ENCODE results near the gene ZNF593OS. TPM values are rescaled to one million over a fixed set of nuclear protein-coding genes. Genes with fewer than 3 reads are reported as not detected.

Gene ZNF593OS
- total RNA-seq, 2 experiments from 2014 or later, result not detected

DNA sequence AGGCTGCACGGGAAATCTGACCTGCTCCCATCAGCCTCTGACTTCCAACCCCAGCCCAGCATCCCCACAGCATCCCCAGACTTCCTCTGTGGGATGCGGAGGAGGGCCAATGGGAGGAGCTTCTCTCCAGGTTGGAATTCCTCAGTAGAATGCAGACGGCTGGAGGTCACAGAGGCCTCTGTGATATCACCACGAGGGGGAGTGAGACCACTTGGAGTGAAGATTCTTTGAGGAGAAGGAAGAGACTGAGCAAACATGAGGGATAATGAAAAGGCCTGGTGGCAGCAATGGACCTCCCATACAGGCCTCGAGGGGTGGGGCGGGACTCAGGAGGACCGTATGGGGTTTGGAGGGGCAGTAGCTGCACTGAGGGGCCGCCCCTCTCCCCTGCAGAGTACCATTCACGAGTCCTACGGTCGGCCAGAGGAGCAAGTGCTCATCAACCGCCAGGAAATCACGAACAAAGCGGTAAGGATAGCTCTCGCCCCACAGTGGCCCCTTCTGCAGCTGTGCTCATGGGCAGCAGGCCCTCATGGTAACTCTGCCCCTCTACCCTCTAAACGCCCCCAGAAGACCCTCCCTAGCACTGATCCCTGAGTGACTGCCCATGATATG is 18.8 kb upstream of the ZNF593OS start, which contains the start of gene CATSPER4:
Gene CATSPER4, plus strand, starts transcription at position 230 of the 615 bp plus-strand sequence. Its CDS starts 26 bp downstream, at position 256.
- no peaks in the 10 kb centered on the region for H3K9me3 Mint-ChIP-seq
- H3K27me3 Mint-ChIP-seq, result no peaks in the 10 kb centered on the region
- H3K4me3 Mint-ChIP-seq, result no peak within 1 kb of the TSS
- peaks cover 12% of the 10 kb centered on the region for H3K4me1 Mint-ChIP-seq
- no peaks in the 10 kb centered on the region for H3K36me3 Mint-ChIP-seq
- peak within 1 kb of the TSS; percentile 2 for H3K27ac Mint-ChIP-seq
- no peak for DNase-seq

DNA sequence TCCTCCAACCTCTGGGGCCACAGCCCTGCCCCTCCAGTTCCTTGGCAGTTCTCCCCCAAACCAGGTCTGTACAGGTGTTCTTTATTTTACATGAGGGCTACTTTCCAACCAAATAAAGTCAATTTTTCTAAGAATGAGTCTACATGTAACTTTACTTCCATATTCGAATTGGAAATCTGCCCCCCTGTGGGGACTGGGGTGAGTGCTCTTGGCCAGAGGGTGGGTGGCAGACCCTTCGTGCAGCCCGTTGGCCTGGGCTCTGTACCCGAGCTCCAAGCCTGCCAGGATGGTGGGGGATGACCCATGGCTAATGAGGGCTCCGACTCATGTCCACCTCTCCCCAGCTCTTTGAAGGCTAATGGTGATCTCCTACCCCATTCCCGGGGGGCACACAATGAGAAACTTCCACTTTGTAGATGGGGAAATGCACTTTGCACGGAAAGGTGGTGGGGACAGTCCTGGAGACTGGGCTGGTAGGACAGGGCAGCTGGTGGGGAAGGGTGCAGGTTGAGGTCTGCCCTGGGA is 18.2 kb upstream of the ZNF593OS start:
- no peak for DNase-seq
- Mint-ChIP-seq H3K4me1 (peaks cover 12% of the 10 kb centered on the region), H3K36me3 (no peaks in the 10 kb centered on the region), H3K9me3 (no peaks in the 10 kb centered on the region), H3K27ac (no peak overlapping the region), H3K27me3 (no peaks in the 10 kb centered on the region), H3K4me3 (no peak overlapping the region)

DNA sequence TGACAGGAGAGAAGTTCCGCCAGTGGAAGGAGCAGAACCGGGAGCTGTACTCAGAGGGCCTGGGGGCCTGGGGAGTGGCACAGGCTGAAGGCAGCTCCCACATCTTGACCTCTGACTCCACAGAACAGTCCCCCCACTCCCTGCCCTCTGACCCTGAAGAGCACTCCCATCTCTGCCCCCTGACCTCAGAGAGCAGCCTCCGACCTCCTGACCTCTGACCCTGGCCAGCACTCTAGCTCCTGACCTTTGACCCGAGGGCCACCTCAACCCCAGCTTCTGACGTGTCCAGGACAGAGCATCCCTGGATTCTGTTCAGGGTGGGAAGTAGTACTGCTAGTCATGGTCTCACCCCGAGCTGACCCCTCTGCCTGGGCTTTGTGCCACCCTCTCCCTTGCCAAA is 17.7 kb upstream of the ZNF593OS start:
- Mint-ChIP-seq H3K27ac (no peak overlapping the region), H3K4me1 (peaks cover 12% of the 10 kb centered on the region), H3K4me3 (no peak overlapping the region), H3K36me3 (no peaks in the 10 kb centered on the region), H3K9me3 (no peaks in the 10 kb centered on the region), H3K27me3 (no peaks in the 10 kb centered on the region)
- no peak for DNase-seq

DNA sequence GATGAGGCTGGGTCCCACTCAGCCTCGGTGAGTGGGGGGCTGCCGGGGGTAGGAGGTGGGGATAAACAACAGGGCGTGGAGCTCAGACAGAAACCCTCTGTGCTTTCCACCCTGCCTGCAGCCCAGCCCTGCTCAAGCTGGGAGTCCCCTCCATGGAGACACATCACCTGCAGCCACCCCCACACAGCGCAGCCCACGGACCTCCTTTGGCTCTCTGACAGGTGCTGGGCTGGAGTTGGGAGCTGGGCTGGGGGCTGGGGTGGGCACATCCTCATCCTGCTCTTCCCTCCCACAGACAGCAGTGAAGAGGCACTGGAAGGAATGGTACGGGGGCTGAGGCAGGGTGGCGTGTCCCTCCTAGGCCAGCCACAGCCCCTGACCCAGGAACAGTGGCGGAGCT is 16.8 kb upstream of the ZNF593OS start:
- Mint-ChIP-seq H3K36me3 (no peaks in the 10 kb centered on the region), H3K4me1 (peaks cover 12% of the 10 kb centered on the region), H3K27ac (no peak overlapping the region), H3K4me3 (no peak overlapping the region), H3K9me3 (no peaks in the 10 kb centered on the region), H3K27me3 (no peaks in the 10 kb centered on the region)
- DNase-seq, result no peak

DNA sequence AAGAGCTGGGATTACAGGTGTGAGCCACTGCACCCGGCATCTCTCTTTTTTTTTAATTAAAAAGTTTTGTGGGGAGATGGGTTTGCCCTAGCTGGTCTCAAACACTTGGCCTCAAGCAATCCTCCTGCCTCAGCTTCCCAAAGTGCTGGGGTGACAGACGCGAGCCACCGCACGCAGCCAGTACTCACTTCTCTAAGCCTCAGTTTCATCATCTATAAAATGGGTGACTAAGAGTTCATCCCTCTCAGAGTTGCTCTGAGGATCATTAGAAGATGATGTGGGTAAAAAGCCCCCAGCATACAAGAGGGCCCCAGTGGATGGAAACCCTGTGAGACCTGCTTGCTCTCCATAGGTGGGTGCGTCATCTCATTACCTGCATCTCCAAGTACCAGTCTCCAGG is 16.2 kb upstream of the ZNF593OS start:
- peaks cover 12% of the 10 kb centered on the region for H3K4me1 Mint-ChIP-seq
- H3K9me3 Mint-ChIP-seq, result no peaks in the 10 kb centered on the region
- no peaks in the 10 kb centered on the region for H3K36me3 Mint-ChIP-seq
- no peaks in the 10 kb centered on the region for H3K27me3 Mint-ChIP-seq
- H3K27ac Mint-ChIP-seq, result no peak overlapping the region
- no peak overlapping the region for H3K4me3 Mint-ChIP-seq
- DNase-seq, result no peak

DNA sequence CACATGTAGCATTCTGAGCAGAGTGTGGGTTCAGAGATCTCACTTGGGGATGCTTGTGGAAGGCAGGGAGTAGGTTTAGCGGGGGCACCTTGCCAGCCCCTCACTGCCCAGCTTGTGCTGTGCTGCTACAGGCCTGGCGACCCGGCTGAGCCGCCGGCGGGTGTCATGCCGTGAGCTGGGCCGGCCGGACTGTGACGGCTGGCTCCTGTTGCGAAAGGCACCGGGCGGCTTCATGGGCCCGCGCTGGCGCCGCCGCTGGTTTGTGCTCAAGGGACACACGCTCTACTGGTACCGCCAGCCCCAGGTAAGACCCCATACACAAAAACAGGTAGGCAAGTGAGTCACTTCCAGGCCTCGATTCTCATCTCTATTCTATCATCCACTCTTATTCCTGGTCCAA is 13.3 kb upstream of the ZNF593OS start:
- H3K27ac Mint-ChIP-seq, result no peak overlapping the region
- no peak for DNase-seq
- H3K4me1 Mint-ChIP-seq, result no peaks in the 10 kb centered on the region
- H3K4me3 Mint-ChIP-seq, result no peak overlapping the region
- H3K36me3 Mint-ChIP-seq, result no peaks in the 10 kb centered on the region
- H3K27me3 Mint-ChIP-seq, result no peaks in the 10 kb centered on the region
- no peaks in the 10 kb centered on the region for H3K9me3 Mint-ChIP-seq

DNA sequence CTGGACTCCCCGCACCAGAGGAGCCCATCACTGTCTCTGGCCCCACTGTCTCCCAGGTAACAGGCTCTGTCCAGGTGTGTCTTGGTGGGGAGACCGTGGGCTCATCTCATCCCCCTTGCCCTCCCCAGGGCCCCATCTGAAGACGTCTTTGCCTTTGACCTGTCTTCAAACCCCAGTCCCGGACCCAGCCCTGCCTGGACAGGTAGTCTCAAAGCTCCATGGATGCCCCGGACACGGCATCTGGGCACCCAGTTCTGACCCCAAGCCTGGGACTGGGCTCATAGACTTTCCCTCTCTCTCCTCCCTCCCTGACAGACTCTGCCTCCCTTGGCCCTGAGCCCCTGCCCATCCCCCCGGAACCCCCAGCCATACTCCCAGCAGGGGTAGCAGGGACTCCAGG is 12.5 kb upstream of the ZNF593OS start:
- Mint-ChIP-seq H3K27me3 (no peaks in the 10 kb centered on the region), H3K36me3 (no peaks in the 10 kb centered on the region), H3K4me1 (no peaks in the 10 kb centered on the region), H3K4me3 (no peak overlapping the region), H3K9me3 (no peaks in the 10 kb centered on the region), H3K27ac (no peak overlapping the region)
- no peak for DNase-seq

DNA sequence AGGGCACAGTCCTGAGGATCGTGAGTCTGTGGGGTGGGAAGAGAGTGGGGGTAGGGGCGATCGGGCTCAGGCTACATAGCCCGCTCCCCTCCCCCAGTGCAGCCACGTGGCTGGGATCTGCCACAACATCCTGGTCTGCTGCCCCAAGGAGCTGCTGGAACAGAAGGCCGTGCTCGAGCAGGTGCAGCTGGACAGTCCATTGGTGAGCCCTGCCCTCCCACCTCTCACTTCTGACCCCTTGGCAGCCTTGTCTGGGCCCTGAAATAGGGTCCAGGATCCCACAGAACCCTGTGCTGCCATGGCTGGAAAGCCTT is 10.7 kb upstream of the ZNF593OS start:
- Mint-ChIP-seq H3K36me3 (no peaks in the 10 kb centered on the region), H3K4me1 (no peaks in the 10 kb centered on the region), H3K27ac (no peak overlapping the region), H3K27me3 (no peaks in the 10 kb centered on the region), H3K9me3 (no peaks in the 10 kb centered on the region), H3K4me3 (no peak overlapping the region)
- DNase-seq, result no peak

DNA sequence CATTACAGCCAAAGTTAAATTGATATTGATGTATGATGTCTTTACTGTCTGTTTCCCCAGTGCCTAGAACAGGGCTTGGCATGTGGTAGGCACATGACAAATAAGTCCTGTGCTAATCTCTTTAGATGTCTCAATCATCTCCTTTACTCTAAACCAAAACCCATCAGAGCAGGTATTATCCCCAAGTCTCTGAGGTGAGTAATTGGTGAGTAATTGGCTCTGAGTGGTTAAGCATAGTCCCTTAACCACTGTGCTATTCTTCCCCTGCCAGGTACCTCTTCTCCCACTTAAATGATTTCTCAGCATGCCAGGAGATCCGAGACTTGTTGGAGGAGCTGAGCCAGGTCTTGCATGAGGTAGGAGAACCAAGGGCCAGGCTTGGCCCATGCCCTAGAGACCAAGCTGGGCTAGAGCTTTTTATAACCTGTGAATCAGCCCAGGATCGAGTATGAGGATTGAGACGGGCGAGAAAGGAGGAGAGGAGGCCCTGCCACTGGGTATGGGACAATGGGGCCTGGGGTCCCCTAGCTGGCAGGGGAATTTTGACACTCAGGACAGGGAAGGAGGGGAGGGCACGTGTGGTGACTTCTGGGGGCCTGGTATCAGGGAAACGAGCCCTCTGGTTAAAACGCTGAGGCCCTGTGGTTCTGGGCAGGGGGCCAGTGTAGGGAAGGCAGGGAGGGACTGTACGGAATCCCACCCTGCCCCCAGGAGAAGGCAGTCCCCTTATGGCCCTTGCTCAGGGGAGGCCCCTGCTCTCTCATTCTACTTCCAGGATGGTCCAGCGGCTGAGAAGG is 10.2 kb upstream of the ZNF593OS start:
- Mint-ChIP-seq H3K36me3 (no peaks in the 10 kb centered on the region), H3K4me1 (no peaks in the 10 kb centered on the region), H3K4me3 (no peak overlapping the region)

DNA sequence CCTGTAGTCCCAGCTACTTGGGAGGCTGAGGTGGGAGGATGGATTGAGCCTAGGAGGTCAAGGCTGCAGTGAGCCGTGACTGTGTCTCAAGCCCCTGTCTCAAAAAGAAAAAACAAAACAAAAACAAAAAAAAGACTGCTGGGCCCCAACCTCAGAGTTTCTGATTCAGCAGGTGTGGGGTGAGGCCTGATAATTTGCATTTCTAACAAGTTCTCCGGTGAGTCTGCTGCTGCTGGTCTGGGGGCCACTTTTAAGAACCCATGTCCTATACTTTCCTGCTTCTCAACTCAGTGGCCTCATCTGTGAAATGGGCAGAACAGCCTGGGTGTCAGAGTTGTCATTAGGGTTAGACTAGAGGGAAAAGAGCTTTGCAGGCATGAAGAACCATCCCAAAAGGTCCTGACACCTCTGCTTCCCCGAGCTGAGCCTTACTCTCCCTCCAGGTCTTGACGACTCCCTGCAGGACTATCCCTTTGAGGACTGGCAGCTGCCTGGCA is 8.4 kb upstream of the ZNF593OS start:
- H3K27me3 Mint-ChIP-seq, result no peaks in the 10 kb centered on the region
- no peaks in the 10 kb centered on the region for H3K4me1 Mint-ChIP-seq
- no peaks in the 10 kb centered on the region for H3K9me3 Mint-ChIP-seq
- H3K36me3 Mint-ChIP-seq, result no peaks in the 10 kb centered on the region
- H3K27ac Mint-ChIP-seq, result no peak overlapping the region
- H3K4me3 Mint-ChIP-seq, result no peak overlapping the region
- DNase-seq, result no peak

More for the DNA sequence above, 10.2 kb upstream of the ZNF593OS start:
- Mint-ChIP-seq H3K9me3 (no peaks in the 10 kb centered on the region), H3K27ac (no peak overlapping the region), H3K27me3 (no peaks in the 10 kb centered on the region)
- no peak for DNase-seq

DNA sequence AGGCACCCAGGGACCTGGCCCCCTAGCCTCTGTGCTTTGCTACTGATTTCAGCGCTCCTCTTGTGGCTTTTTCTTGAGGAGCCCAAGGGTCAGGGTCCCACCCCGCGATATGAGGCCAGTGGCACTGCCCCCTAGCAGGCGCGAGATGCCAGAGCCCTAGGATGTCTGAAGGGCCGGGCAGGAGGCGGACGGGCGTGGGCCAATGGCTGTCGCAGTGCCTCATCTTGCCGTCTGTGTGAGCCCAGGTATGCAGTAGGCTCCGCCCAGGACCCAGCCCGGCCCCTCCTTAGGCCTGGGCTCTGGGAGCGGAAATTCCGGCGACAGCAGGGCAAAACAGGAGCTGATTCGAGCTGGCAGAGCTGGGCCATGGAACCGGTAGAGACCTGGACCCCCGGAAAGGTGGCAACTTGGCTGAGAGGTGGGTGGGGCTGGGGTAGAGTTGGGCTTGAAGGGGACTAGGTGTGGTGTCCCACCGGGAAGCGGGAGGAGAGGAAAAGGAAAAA is 5.6 kb upstream of the ZNF593OS start, which contains the start of gene CNKSR1:
Gene CNKSR1, plus strand, starts transcription at position 310 of the 503 bp plus-strand sequence. Its CDS starts 57 bp downstream, at position 367.
- no peaks in the 10 kb centered on the region for H3K27me3 Mint-ChIP-seq
- DNase-seq, result no peak
- H3K27ac Mint-ChIP-seq, result no peak within 1 kb of the TSS
- peaks cover 3% of the 10 kb centered on the region for H3K36me3 Mint-ChIP-seq
- no peaks in the 10 kb centered on the region for H3K9me3 Mint-ChIP-seq
- H3K4me1 Mint-ChIP-seq, result peaks cover 1% of the 10 kb centered on the region
- H3K4me3 Mint-ChIP-seq, result peak within 1 kb of the TSS; percentile 68

DNA sequence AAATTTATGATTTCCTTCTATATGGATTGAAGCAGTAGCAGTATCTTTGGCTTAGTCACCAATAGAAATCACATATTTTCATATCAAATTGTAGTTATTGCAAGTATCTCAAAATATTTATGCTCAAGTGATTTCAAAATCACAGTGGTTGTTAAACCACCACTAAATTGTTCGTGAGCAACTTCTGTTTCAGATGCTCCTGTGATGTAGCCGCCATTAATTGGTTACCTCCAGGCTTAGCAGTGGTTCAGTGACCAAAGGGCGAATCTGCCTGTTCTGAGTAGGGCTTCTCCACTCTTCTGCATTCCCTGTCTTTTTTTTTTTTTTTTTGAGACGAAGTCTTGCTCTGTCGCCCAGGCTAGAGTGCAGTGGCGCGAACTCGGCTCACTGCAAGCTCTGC is 3.7 kb upstream of the ZNF593OS start:
- Mint-ChIP-seq H3K9me3 (no peaks in the 10 kb centered on the region), H3K27ac (no peak overlapping the region), H3K4me1 (peaks cover 13% of the 10 kb centered on the region), H3K36me3 (peaks cover 18% of the 10 kb centered on the region), H3K4me3 (no peak overlapping the region), H3K27me3 (no peaks in the 10 kb centered on the region)
- DNase-seq, result no peak

DNA sequence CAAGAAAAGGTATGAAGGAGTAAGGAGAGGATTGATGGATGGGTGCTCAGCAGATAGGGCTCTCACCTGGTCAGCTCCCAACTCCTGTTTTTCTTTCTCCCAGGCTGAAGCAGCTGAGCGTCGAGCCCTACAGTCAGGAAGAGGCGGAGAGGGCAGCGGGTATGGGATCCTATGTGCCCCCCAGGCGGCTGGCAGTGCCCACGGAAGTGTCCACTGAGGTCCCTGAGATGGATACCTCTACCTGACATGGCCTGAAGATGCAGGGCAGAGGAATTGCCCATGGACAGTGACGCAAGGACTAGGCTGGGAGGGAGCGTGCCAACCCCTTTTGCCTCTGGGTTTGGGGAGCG is 1.2 kb downstream of the ZNF593OS start:
- Mint-ChIP-seq H3K36me3 (peaks cover 20% of the 10 kb centered on the region), H3K27me3 (no peaks in the 10 kb centered on the region), H3K4me3 (peak overlapping the region; percentile 93), H3K4me1 (peaks cover 19% of the 10 kb centered on the region), H3K27ac (peak overlapping the region; percentile 92), H3K9me3 (no peaks in the 10 kb centered on the region)
- no peak for DNase-seq

DNA sequence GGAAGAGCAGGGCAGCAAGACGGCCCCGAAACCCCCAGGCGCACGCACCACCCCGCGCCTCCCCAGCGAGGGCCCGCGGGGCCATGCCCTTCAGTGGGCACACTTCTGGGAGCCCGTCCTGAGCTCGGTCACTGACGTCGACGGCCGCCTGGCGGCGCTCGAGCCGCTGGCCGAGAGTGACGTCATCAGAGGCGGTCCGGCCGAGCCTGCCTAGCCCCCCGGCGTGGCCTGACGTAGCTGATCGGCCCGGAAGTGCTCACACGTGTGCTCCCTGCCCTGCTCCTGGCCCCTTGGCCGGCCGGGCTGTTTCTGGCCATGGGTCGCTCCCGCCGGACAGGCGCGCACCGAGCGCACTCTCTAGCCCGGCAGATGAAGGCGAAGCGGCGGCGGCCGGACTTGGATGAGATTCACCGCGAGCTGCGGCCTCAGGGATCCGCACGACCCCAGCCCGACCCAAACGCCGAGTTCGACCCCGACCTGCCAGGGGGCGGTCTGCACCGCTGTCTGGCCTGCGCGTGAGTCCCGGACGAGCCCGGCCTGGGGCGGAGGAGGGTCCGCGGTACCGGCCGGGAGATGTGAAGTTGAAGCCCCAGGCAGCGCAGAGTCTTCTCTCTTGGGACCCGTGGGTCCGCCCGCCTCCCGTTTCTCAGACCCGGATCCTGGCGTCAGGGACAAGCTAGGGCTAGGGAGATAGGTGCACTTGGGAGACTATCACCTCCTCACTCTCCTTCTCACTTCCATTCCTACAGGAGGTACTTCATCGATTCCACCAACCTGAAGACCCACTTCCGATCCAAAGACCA is 1.8 kb downstream of the ZNF593OS start, which contains the start of gene ZNF593:
Gene ZNF593, plus strand, starts transcription at position 240 of the 803 bp plus-strand sequence. Its CDS starts 76 bp downstream, at position 316.
- H3K9me3 Mint-ChIP-seq, result no peaks in the 10 kb centered on the region
- peak within 1 kb of the TSS; percentile 92 for H3K27ac Mint-ChIP-seq
- DNase-seq, result peak; percentile 93
- peak within 1 kb of the TSS; percentile 93 for H3K4me3 Mint-ChIP-seq
- peaks cover 23% of the 10 kb centered on the region for H3K4me1 Mint-ChIP-seq
- peaks cover 20% of the 10 kb centered on the region for H3K36me3 Mint-ChIP-seq
- H3K27me3 Mint-ChIP-seq, result peaks cover 4% of the 10 kb centered on the region

DNA sequence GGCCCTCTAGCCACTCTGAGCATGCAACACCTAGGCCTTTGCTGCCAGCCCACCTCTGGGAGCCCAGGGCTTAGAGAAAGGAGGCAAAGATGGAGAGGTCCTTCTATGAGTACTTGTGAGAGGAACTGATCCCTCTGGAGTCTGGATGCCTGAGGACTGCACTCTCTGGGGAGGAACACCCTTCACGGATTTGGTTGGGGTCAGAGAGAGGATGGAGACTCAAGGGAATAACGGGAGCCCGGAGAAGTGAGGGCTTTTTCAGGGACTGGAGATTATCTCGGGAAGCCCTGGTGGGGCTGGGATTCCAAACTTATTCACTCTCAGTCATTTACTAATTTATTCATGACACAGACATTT is 2.5 kb downstream of the ZNF593OS start:
- peak overlapping the region; percentile 52 for H3K4me3 Mint-ChIP-seq

More for the DNA sequence above, 2.5 kb downstream of the ZNF593OS start:
- no peak for DNase-seq
- no peak overlapping the region for H3K27ac Mint-ChIP-seq
- H3K27me3 Mint-ChIP-seq, result peaks cover 7% of the 10 kb centered on the region
- no peaks in the 10 kb centered on the region for H3K9me3 Mint-ChIP-seq
- H3K36me3 Mint-ChIP-seq, result peaks cover 20% of the 10 kb centered on the region
- H3K4me1 Mint-ChIP-seq, result peaks cover 26% of the 10 kb centered on the region
